HEK293T (cell line): Measurements from ENCODE around the gene MYO5B.
"Not testable (repeated sequence)": the region's sequence is repeated elsewhere in the genome, so short reads cannot be mapped to it uniquely, and the experiment has no call there.

Source experiments
- CTCF ChIA-PET: fragments of 350-600 bp; formaldehyde crosslinking; extraction: SDS; loops from one replicate; lab custom pipeline; 2021; ENCODE audit warnings: antibody characterized with exemption, inconsistent platforms; lab: Yijun Ruan, JAX
- POLR2A ChIA-PET: fragments of 350-600 bp; formaldehyde crosslinking; extraction: SDS; loops from one replicate; lab custom pipeline; 2020; ENCODE audit warnings: antibody characterized with exemption, inconsistent platforms; lab: Yijun Ruan, JAX
- DNase-seq: peaks from one replicate; pipeline ENCODE4 v3.0.0; 2012; ENCODE audit warnings: mixed read lengths; ENCODE audit errors: extremely low spot score
- ARNT ChIP-seq: fragments of 450-650 bp; IDR thresholded peaks from 2 replicates; pipeline ENCODE4 v1.6.1; 2017; ENCODE audit warnings: mild to moderate bottlenecking
- BHLHE40 ChIP-seq: fragments of 450-650 bp; IDR thresholded peaks from 2 replicates; pipeline ENCODE4 v1.6.1; 2016; ENCODE audit warnings: mild to moderate bottlenecking, moderate library complexity, borderline replicate concordance
- CTBP1 ChIP-seq: fragments of 450-650 bp; IDR thresholded peaks from 2 replicates; pipeline ENCODE4 v1.6.1; 2016; ENCODE audit warnings: borderline replicate concordance
- ELF4 ChIP-seq: fragments of 450-650 bp; IDR thresholded peaks from 2 replicates; pipeline ENCODE4 v1.6.1; 2017; ENCODE audit warnings: antibody characterized with exemption
- FOXA1 ChIP-seq: fragments of 450-650 bp; IDR thresholded peaks from 2 replicates; pipeline ENCODE4 v1.6.1; 2016; ENCODE audit warnings: mild to moderate bottlenecking
- FOXK2 ChIP-seq: fragments of 450-650 bp; IDR thresholded peaks from 2 replicates; pipeline ENCODE4 v1.6.1; 2016; ENCODE audit warnings: mild to moderate bottlenecking
- FOXM1 ChIP-seq: fragments of 450-650 bp; IDR thresholded peaks from 2 replicates; pipeline ENCODE4 v1.6.1; 2017; ENCODE audit warnings: mild to moderate bottlenecking, borderline replicate concordance
- HDGF ChIP-seq: fragments of 450-650 bp; IDR thresholded peaks from 2 replicates; pipeline ENCODE4 v1.6.1; 2017; ENCODE audit warnings: antibody characterized with exemption, borderline replicate concordance
- L3MBTL2 ChIP-seq: fragments of 450-650 bp; conservative IDR thresholded peaks from 2 replicates; pipeline ENCODE4 v1.6.1; 2016; ENCODE audit warnings: mild to moderate bottlenecking
- LEF1 ChIP-seq: fragments of 450-650 bp; IDR thresholded peaks from 2 replicates; pipeline ENCODE4 v1.6.1; 2017; ENCODE audit warnings: mild to moderate bottlenecking, borderline replicate concordance
- NFRKB ChIP-seq: fragments of 450-650 bp; IDR thresholded peaks from 2 replicates; pipeline ENCODE4 v1.6.1; 2016; ENCODE audit warnings: mild to moderate bottlenecking, moderate library complexity
- SP1 ChIP-seq: fragments of 450-650 bp; IDR thresholded peaks from 2 replicates; pipeline ENCODE4 v1.6.1; 2017
- SUZ12 ChIP-seq: fragments of 450-650 bp; IDR thresholded peaks from 2 replicates; pipeline ENCODE4 v1.6.1; 2016; ENCODE audit warnings: mild to moderate bottlenecking
- TARDBP ChIP-seq: fragments of 450-650 bp; IDR thresholded peaks from 2 replicates; pipeline ENCODE4 v1.6.1; 2016
- ZNF384 ChIP-seq: fragments of 450-650 bp; IDR thresholded peaks from 2 replicates; pipeline ENCODE4 v1.6.1; 2016
- TF ChIP-seq, protein P1 (sequence below): fragments of 450-650 bp; IDR thresholded peaks from 2 replicates; pipeline ENCODE4 v1.6.1; 2016

The MYO5B gene

GRCh38 chr18:49786019-49786720 lies 408.8 kb downstream of the MYO5B start:
- TF ChIP-seq, protein P1, sequence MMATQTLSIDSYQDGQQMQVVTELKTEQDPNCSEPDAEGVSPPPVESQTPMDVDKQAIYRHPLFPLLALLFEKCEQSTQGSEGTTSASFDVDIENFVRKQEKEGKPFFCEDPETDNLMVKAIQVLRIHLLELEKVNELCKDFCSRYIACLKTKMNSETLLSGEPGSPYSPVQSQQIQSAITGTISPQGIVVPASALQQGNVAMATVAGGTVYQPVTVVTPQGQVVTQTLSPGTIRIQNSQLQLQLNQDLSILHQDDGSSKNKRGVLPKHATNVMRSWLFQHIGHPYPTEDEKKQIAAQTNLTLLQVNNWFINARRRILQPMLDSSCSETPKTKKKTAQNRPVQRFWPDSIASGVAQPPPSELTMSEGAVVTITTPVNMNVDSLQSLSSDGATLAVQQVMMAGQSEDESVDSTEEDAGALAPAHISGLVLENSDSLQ: no peak
- TF ChIP-seq ARNT: no peak
- no peak for TF ChIP-seq ELF4
- TF ChIP-seq L3MBTL2: no peak
- no peak for TF ChIP-seq SP1
- no peak for TF ChIP-seq TARDBP
- TF ChIP-seq BHLHE40: no peak
- no peak for TF ChIP-seq SUZ12
- TF ChIP-seq NFRKB: no peak
- no peak for TF ChIP-seq CTBP1
- no peak for TF ChIP-seq LEF1
- no peak for TF ChIP-seq FOXA1
- TF ChIP-seq FOXK2: no peak
- no peak for TF ChIP-seq FOXM1
- no peak for TF ChIP-seq HDGF
- TF ChIP-seq ZNF384: no peak
- DNase-seq: no peak
- POLR2A ChIA-PET: no interaction called here
- CTCF ChIA-PET: no interaction called here

GRCh38 chr18:49784427-49785185 lies 410.3 kb downstream of the MYO5B start:
- ChIA-PET CTCF (interaction anchor here (0.5 to 1.3 kb wide), 2 partner anchors 17 to 1062 kb away, joined by 3 to 4 read pairs; no protein-coding TSS in a partner anchor), POLR2A (no interaction called here)
- TF ChIP-seq TARDBP (no peak), BHLHE40 (no peak), ZNF384 (no peak), HDGF (no peak), NFRKB (no peak), ARNT (no peak), L3MBTL2 (no peak), FOXA1 (no peak), FOXM1 (no peak), LEF1 (no peak), FOXK2 (no peak), CTBP1 (no peak), SP1 (no peak), ELF4 (no peak), SUZ12 (no peak)
- TF ChIP-seq, protein P1: no peak
- no peak for DNase-seq

DNA sequence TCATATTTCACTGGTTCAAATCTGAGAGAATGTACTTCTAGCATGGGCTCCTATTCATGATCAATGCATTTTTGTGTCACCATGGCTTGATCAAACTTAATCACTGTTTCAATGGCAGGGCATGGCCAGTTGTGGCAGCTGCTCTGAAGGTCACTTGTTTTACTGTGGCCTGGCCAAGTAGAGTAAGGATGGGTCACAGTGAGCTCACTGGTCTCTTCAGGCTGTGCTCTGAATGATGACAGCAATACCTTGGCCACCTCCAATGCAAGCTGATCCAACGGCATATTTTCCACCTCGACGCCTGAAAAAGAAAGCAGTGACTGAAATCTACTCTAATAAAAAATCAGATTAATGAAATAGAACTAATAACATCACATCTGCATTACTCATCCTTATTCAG lies 411.3 kb downstream of the MYO5B start:
- CTCF ChIA-PET: interaction anchor here (1.3 kb wide), 1 partner anchor 16 kb away, joined by 4 read pairs; no protein-coding TSS in a partner anchor
- POLR2A ChIA-PET, DNase-seq: not testable (repeated sequence)

DNA sequence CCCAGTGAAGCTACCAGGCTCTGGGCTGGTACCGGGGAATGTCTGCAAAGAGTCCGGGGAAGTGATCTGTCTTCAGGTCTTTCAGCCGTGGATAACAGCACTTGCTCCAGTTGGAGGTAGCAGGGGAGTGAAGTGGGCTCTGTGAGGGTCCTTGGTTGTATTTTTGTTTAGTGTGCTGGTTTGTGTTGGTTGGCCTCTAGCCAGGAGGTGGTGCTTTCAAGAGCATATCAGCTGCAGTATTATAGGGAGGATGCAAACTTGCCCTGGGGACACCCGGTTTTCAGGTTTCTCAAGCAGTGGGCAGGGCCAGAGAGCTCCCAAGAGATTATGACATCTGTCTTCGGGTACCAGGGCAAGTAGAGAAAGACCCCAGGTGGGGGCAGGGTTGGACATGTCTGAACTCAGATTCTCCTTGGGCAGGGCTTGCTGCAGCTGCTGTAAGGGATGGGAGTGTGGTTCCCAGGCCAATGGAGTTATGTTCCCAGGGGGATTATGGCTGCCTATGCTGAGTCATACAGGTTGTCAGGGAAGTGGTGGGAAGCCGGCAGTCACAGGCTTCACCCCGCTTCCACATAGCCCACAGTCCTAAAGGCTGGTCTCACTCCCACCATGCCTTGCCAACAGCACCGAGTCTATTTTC lies 416.0 kb downstream of the MYO5B start:
- ChIA-PET POLR2A (no interaction called here), CTCF (no interaction called here)
- no peak for TF ChIP-seq HDGF
- no peak for TF ChIP-seq ELF4
- no peak for TF ChIP-seq SP1
- no peak for TF ChIP-seq CTBP1
- TF ChIP-seq FOXM1: no peak
- no peak for TF ChIP-seq NFRKB
- no peak for DNase-seq
